HG02678 (cell line): ENCODE measurements around the gene BUB3.

Source experiments
- ATAC-seq: cut with Tn5 transposase; IDR thresholded peaks from one replicate; pipeline ENCODE4 v1.9.1; 2021; ENCODE audit warnings: mild to moderate bottlenecking, moderate library complexity; ENCODE audit not compliant: unreplicated experiment

Gene BUB3

DNA sequence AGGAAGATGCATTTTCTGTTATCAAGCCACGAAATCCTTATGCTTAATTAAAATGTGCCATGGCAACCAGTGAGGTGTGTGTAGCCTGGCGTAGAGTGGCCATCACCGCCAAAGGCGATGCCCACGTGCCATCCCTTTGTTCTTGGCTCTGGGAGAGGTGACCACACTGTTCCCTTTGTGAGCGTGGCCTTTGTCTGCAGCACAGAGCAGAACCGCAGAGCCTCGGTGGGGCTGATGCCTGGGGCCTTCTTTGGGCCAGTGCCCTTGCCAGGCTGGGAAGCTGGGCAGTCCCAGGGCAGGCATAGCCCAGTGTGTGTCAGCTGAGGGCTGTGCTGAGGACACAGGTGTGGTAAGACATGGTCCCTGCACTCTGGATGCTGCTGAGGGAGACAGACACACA is 48.3 kb downstream of the BUB3 start:
- ATAC-seq: no peak

GRCh38 chr10:123203393-123204126 is 49.4 kb downstream of the BUB3 start:
- ATAC-seq: no peak

DNA sequence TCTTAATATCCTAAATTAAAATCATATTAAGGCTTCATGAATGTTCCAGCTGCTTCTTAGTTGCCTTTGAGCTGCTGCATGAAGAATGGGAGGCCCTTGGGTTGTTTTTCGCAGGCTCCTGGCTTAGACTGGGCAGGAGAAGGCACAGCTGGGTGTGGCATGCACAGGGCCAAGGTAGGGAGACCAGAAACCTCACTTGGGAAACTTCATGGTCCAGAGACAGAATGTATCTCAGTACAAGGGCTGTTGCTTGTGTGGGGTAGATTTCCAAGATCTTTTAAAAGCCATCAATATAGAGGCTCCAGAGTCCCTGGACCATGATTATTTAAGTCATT is 49.9 kb downstream of the BUB3 start:
- ATAC-seq: no peak

GRCh38 chr10:123205041-123205440 is 50.8 kb downstream of the BUB3 start:
- ATAC-seq: no peak

- ATAC-seq: no peak
These were observed 57.9 kb downstream of the BUB3 start for GRCh38 chr10:123212063-123212462.

- no peak for ATAC-seq
These were observed 58.4 kb downstream of the BUB3 start for GRCh38 chr10:123212640-123213039.

GRCh38 chr10:123213192-123213591 is 59.0 kb downstream of the BUB3 start:
- ATAC-seq: no peak
